ENCODE results near the gene ISM2. TPM values are rescaled to one million over a fixed set of nuclear protein-coding genes. Genes with fewer than 3 reads are reported as not detected.
A peak's percentile ranks its signal among the peaks of the same experiment; 100 is the strongest.

ISM2 gene
- total RNA-seq, 1 donor from 2014 or later = not detected

DNA sequence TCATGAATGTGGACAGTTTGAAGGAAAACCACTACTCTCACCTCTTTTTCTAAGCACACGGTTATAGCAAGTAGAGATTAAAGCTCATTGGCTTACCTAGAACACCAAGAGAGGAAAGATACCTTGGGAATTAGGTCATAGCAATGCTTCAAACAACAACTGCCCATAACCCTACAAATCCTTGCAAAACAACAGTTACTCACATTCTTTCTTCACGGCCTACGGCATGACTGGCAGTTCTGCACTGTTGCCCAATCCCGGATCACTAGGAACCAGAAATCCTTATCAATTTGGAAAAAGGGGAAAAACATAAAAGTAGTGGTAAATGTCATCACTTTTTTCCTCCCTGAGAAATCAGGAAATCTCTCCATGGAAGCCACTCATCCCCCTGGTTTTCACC lies 9.6 kb upstream of the ISM2 start:
- no peak for DNase-seq (ENCODE audit: low read depth in 2 of 2)

DNA sequence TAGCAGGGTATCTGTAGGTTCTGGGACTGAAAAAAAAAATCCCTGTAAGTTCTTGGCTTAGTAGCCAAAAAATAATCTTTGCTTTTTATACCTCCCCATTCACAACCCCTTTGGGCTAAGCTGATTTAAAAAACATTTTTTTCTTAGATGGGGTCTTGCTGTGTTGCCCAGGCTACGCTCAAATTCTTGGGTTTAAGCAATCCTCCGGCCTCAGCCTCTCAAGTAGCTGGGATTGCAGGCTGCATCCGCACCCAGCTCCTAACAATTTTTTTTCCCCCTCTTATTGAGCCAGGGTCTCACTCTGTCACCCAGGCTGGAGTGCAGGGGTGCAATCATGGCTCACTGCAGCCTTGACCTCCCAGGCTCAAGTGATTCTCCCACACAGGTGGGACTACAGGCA lies 9.1 kb upstream of the ISM2 start:
- no peak for DNase-seq (ENCODE audit: low read depth in 2 of 2)

DNA sequence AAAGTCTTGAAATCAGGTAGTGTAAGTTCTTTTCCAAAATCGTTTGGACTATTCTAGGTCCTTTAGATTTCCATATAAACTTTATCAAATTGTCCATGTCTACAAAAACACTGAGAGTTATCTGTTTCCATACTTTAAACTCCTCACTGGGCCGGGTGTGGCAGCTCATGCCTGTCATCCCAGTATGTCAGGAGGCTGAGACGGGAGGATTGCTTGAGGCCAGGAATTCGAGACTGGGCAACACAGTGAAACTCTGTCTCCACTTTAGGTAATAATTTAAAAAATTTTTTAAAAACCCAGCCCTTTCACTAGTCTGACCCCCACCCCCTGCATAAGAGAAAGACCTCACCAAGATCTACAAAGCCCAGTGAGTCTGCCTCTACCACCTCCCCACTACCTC lies 6.4 kb upstream of the ISM2 start:
- no peak for DNase-seq (ENCODE audit: low read depth in 2 of 2)

DNA sequence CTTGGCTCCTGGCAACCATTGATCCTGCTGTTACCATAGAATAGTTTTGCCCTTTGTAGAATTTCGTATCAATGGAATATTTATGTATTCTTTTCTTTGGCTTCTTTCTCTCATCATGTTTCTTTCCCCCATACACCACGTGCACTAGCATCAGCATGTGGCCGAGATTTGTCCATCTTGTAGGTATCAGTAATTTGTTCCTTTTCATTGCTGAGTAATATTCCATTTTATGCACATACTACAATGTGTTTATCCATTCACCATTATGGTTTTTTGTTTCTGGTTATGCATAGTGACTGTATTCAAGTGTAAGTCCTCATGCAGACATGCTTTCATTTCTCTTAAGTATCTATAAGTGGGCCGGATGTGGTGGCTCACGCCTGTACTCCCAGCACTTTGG lies 4.5 kb upstream of the ISM2 start:
- no peak for DNase-seq (ENCODE audit: low read depth in 2 of 2)

DNA sequence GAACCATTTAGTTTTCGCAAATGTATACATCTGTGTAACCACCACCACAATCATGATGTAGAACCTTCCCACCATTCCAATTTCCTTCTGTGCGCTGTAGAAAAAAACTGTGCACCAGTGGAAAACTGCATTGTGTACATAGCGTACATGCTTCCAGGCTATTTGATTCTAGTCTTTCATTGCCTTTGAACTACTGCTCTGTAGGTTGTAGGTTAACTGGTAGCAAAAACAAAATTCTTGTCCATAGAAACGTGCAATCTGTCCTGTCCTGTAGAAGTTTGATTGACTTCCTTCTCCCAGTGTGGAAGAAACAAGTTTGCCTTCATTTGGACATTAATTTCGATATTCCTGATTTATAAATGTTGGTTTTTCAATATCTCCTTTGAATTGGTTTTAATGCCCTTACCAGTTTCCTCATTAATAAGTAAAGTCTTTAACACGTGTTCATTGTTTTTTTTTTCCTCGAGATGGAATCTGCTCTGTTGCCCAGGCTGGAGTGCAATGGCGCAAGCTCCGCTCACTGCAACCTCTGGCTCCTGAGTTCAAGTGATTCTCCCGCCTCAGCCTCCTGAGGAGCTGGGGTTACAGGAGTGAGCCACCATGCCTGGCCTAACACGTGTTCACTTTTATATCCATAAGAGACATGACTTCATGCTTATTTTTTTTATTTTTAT lies 3.6 kb upstream of the ISM2 start:
- no peak for DNase-seq (ENCODE audit: low read depth in 2 of 2)

DNA sequence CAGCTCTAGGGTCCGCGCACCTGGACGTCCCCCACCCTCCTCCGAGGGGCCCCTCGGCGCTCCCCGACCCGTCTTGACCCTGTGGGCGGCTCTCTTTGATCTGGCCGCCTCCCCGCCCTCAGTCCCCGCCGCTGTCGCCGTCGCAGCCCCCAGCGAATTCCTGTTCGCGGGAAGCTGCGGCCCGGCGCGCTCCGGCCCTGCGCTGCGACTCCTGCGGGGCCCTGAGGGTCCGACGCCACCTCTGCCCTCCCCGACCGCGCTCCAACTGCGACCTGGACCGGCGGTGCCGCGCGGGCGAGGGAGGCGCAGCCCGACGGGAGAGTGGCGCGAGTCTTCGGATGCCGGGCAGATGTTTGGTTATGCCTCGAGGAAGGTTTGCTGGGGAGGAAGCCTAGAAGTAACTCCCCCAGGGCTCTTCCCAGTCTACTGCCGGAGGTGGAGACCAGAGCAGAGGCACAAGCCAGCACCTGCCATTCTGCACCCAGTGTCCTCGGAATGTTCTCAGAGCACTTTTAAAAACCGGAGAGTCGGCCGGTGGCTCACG lies 440 bp upstream of the ISM2 start:
- DNase-seq (ENCODE audit: low read depth in 2 of 2) = no peak

DNA sequence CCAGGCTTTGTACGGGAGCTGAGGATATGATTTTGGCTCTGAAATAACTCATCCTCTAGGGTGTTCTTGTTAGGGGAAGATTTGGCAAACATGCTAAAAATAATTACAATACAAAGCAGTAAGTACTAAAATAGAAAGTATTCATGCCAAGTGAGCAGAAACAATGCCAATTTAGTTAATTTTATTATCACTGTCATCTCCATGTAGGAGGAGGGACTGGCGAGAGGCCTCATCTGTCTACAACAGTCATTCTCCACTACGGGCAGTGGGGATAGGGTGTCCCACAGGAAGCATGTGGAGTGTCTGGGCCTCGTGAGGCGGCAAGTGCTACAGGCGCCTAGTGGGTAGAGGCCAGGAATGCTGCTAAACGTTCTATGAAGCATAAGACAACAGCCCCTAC lies 3.3 kb downstream of the ISM2 start:
- DNase-seq (ENCODE audit: low read depth in 2 of 2) = peak in 1 of 2 donors; percentile 34

DNA sequence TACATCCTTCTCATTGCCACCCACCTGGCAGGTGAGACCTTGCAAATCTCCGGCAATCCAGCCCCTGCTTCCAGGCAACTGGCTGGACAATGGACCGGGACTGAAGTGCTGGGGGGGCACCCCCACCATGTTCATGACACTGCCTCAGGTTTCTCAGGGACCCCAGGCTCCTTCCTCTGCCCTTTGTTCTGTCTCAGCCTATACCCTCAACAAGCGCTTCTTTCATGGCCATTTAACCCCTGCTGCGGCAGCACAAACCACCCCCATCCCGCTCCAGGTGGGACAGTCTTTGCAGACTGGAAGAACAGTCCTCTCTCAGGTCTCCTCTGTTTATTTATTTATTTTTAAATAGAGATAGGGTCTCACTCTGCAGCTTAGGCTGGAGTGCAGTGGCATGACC lies 7.6 kb downstream of the ISM2 start:
- DNase-seq (ENCODE audit: low read depth in 2 of 2) = no peak

DNA sequence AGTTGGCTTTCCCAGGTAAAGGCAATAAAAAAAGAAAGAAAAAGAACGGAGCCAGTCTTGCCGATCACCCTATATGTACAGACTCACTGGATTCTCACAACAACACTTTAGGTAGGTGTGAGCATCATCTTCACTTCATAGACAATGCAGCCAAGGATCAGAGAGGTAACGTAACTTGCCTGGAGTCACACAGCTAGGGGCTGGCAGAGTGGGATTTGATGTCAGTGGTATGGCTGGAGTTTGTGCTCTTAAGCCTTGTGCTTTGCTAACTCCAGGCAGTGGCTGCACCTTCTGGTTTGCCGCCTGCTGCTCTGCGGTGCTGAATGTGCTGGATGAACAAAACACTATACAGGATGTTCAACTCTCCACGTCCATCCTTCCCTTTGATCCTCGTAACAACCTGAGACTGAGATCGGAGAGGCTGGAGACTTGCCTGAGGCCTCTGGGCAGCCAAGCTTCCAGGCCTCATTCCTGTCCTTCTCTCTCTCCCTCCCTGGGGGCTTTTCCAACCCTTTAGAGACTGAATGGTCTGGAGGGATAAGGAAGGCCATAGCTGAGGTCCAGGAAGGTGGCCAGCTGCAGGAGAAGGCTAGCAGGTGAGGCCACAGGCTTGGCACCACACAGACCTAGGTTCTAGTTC lies 8.1 kb downstream of the ISM2 start:
- no peak for DNase-seq (ENCODE audit: low read depth in 2 of 2)

DNA sequence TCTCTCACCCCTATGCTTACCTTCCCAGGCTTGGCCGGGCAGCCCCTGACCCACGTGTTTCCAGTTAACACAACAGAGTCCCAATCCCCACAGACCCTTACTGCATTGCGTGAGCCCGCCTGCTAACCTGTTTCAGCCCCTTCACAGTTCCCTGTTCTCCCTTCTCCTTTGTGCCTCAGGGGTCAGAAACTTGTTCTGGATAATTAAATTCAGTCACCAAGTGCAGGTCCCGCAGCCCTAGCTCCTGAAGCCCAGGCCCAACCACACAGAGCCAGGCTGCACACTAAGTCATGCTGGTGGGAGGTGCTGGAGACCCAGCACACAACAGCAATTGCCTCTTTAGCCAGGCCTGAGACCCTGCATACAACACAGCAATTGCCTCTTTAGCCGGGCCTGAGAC lies 9.6 kb downstream of the ISM2 start:
- no peak for DNase-seq (ENCODE audit: low read depth in 2 of 2)

DNA sequence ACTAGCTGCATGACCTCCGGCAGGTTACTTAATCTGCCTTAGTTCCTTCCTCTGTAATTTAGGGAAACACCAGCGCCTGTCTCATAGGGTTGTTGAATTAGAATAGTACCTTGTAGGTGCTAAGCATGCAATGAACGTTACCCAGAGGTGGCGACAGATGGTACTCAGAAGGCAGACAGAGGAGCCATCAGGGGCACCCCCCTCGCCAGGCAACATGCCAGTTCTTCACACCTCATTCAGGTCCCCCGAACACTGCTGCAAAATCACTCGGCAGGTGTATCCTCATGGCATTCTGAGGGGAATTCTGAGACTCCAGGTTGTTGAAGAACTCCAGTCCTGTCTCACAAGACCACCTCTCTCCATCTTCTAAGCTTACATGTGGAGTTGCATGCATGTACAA lies 10.1 kb downstream of the ISM2 start:
- DNase-seq (ENCODE audit: low read depth in 2 of 2) = no peak

DNA sequence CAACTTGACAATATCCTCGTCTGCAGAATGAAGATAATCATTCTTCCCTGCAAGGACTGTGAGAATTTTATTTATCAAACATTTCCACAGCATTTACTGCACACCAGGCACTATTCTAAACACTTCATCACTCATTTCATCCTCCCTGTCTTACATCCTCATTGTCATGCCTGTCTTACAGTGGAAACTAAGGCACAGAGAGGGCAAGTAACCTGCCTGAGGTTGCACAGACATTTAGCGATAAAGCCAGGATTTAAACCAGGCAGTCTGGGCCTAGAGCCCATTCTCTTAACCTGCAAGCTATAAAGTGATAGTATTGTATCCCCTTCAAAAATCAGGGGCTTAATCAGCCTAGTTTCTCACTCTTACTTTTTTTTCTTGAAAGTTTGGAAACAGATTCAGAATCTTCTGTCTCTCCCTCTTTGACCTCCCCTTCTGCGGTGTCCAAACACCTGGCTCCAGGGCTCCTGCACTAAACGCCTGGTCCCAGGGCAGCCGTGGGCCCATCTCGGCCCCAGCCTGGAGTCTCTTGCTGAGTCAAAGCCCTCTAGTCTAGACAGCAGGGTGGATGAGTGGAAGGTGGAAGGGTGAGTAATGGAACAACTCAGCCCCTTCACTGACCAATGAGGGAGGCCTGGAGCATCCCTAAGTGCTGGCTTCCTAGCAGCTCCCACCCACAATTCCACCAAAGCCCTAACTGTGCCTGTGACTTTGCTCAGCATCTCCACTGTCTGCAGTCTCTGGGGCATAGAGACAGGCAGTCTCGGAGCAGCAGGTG lies 12.5 kb downstream of the ISM2 start:
- DNase-seq (ENCODE audit: low read depth in 2 of 2) = peak in 1 of 2 donors; percentile 40

DNA sequence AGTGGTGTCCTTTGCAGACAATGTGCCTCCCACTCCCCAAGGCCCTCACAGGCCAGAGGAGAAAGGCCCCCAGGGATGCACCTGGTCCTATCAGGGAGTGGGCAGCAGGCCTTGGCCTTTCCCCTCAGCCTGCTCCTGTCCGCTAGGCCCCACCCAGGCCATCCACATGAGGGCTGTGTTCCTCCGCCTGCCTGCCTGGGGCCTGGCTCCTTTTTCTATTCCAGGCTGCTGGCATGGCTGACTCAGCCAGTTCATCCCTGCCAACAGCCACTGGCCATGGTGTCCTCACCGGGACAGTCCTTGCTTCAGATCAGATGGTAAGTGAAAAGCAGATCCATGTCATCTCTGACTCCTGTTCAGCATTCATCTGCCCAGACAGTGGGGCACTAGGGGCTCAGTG lies 13.4 kb downstream of the ISM2 start:
- no peak for DNase-seq (ENCODE audit: low read depth in 2 of 2)

DNA sequence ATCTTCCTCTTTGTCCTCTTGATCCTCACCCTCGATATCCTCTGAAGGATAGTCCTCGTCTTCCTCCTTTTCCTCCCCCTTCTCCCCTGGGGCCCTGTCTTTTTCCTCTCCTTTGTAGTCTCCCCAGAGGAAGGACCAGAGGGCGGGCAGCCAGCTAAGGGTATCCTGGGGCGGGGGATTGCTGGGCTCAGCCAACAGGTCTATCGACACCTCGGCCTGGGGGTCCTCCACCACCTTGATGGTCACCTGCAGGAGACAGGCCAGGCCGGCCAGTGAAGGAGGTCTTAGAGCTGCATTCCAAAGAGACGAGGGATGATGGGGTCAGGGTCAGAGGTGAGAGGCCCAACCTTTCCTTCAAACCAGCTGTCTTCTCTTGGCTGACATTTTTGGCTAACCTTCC lies 16.2 kb downstream of the ISM2 start:
- DNase-seq (ENCODE audit: low read depth in 2 of 2) = no peak

DNA sequence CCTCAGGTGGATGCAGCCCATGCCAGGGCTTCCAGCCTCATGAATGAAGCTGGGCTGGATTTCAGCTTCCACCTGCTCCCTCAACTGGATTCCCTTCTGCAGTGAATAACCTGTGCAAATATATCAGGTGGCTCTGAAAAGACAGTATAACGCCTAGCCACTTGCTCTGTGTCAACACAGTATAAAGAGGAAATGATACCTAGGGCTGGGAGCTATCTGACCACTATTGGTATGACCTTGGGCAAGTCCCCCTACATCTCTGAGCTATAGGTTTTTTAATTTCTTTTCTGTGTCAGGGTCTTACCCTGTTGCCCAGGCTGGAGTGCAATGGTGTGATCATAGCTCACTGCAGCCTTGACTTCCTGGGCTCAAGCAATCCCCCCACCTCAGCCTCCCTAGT lies 19.8 kb downstream of the ISM2 start:
- no peak for DNase-seq (ENCODE audit: low read depth in 2 of 2)

DNA sequence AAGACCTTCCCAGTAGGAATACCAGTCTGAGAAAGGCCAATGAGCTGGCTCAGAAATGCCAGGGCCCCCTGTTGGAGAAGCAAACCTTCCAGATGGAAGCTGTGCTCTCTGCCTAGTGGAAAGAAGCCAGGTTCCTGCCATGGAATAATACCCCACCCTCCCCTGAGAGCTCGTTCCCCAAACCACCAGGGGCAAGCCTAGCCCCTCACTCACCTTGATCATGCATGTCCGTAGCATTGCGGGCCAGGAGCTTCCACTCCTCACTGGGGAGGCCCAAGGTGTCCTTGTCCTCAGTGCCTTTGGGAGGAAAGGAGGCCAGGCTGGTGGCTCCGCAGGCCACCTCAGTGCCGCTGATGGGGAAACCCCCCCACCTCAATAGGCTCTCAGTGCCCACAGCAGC lies 20.6 kb downstream of the ISM2 start:
- no peak for DNase-seq (ENCODE audit: low read depth in 2 of 2)

DNA sequence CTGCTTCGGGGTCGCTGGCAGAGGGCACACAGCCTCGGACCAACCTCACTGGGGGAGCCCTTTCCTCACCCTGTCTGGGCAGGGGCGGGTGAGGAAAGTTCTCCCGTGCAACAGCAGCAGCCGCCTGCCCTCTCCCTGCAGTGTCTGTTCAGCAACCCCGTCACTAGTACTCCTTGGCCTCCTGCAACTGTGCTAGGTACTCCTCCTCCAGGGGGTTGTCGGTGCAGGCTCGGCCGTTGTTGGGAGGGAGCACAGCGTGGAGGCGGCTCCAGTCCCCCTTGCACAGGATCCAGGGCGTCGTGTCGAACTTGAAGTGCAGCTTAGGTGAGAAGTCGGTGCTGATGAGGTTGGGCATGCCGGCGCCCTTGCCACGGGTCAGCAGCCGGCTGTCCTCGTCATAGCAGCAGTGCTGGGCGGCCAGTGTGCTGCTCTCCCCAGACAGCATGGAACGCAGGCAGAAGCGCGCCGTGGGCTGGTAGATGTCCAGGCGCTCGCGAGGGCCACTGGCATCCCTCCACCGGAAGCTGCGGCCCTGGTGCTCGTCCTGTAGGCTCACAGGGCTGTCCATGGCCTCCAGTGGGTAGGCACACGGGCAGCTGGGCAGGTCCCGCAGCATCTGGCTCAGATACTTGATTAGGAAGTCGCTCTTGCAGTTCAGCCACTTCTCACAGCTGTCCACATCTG lies 23.0 kb downstream of the ISM2 start:
- no peak for DNase-seq (ENCODE audit: low read depth in 2 of 2)

DNA sequence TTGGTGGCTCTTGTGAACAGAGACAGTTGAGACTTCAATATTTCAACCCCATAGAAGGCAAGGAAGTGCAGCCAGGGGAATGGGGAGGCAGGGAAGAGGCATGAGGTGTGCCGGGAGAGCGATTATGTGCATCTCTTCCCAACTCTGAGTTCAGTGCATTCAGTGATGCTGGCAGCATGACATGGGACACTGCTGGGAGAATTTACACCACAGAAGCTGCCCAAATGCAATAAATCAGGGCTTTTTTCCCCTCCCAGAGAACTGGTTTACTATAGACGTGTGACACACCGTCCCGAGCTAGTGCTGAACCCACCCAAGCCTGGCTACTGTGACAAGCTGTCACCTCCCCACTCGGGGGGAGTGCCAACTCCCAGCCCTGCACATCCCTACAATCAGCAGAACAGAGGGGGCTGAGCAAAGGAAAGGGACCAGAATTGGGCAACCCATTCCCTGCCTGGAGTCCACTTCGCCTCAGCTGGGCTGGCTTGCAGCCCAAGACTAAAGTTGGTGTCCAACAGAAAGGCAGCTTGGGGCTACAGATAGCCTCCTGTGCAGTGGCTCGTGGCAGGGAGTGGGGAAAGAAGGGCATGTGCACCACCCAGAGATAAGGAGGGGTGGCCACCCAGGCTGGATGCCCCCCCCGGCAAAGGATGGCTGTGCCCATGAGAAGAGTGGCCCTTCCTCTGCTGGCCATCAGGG lies 24.0 kb downstream of the ISM2 start:
- DNase-seq (ENCODE audit: low read depth in 2 of 2) = no peak

DNA sequence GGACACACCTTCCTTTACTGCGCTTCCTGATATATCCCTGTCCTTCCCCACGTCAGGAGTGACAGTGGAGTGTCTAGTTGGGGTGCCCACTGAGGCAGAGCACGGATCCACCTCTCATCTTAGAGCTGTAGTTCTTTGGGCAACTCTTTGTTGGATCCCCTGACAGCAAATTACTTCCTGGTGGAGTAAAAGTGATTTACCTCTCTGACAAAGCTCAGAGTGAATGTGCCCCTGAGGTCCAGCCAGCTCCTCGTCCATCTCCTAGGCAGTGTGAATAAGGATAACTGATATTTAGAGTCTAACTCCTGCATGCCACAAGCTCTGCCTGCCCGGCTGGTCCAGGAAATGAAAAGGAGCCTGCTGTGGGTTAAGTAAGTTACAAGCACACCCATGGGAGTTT lies 24.7 kb downstream of the ISM2 start:
- DNase-seq (ENCODE audit: low read depth in 2 of 2) = no peak

DNA sequence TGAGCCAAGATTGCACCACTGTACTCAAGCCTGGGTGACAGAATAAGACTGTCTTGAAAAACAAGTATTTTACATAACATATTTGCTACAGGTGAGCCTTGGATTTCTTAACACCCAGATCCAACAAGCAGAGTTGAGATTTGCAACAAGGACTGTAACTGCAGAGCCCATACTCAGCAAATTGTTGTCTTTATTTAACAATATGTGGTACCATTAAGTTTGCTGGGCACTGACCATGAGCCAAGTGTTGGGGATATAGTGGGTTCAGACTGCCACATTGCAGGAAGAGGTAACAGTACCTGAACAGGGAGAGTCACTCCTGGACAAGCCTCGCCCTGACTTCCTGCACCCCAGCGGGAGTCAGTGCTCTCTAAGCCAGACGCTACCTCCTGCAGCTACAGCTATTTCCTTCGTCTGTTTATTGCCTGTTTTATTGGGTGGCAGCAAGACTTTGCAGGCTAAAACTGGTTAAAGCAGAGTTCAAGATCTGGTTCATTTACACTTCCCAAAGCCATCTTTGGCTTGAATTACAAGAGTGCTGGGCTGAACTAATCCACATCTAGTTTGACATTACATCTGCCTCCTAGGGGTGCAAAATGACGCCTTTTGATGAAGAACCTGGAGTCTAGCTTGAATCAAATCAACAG lies 28.3 kb downstream of the ISM2 start:
- no peak for DNase-seq (ENCODE audit: low read depth in 2 of 2)

DNA sequence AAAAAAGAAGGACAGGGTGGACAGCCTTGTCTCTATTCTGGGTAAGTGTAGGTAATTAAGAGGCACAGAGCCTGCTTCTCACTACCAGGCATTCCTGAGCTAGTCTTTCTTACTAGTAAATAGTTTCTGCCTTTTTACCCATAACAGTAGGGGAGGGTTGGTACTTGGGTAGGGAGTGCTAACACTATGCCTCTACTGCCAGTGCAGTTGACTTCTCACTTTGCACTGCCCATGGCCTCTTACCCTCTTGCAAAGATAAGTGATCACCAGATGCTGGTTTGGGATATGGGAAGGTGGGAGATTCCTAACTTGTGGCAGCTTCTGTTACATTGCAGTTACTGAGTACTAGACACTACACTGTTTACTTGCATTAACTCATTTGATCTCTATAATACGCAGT lies 29.1 kb downstream of the ISM2 start:
- no peak for DNase-seq (ENCODE audit: low read depth in 2 of 2)

All from lung microvascular endothelial cell (primary cell).